MCF 10A (cell line): ENCODE data around the gene GSDMA. TPM values are rescaled to one million over a fixed set of nuclear protein-coding genes. Genes with fewer than 3 reads are reported as not detected.

Experiments used
- BruUV-seq: library from RNA; stranded (reverse); fragments of 400-500 nt; replicated peaks from 2 replicates; lab custom pipeline; 2021; lab: Mats Ljungman, UMichigan
- CTCF ChIA-PET: fragments of 300-600 bp; sonication (Branson Sonifier 250); formaldehyde crosslinking; extraction: SDS; loops from one replicate; lab custom pipeline; 2021; ENCODE audit warnings: antibody characterized with exemption, inconsistent platforms; lab: Yijun Ruan, JAX
- POLR2A ChIA-PET: fragments of 300-600, 350-650 bp; sonication (Branson Sonifier 250); formaldehyde crosslinking; extraction: SDS; loops from one replicate; lab custom pipeline; 2020; ENCODE audit warnings: antibody characterized with exemption, inconsistent platforms; lab: Yijun Ruan, JAX
- DNase-seq: peaks from one replicate; pipeline ENCODE4 v3.0.0-alpha.2; 2018; ENCODE audit not compliant: unreplicated experiment
- H3K27ac Mint-ChIP-seq: one replicate; pipeline ENCODE4 v1.8.0; 2022; ENCODE audit warnings: mild to moderate bottlenecking, low read depth, mixed read lengths; ENCODE audit not compliant: unreplicated experiment
- H3K27me3 Mint-ChIP-seq: one replicate; pipeline ENCODE4 v1.8.0; 2022; ENCODE audit warnings: mixed read lengths; ENCODE audit not compliant: insufficient read depth, unreplicated experiment
- H3K36me3 Mint-ChIP-seq: one replicate; pipeline ENCODE4 v1.8.0; 2022; ENCODE audit warnings: mild to moderate bottlenecking, moderate library complexity, mixed read lengths; ENCODE audit not compliant: insufficient read depth, unreplicated experiment
- H3K4me1 Mint-ChIP-seq: one replicate; pipeline ENCODE4 v1.8.0; 2022; ENCODE audit warnings: mixed read lengths; ENCODE audit not compliant: insufficient read depth, unreplicated experiment
- H3K4me3 Mint-ChIP-seq: one replicate; pipeline ENCODE4 v1.8.0; 2022; ENCODE audit warnings: mild to moderate bottlenecking, moderate library complexity, mixed read lengths; ENCODE audit not compliant: unreplicated experiment
- H3K9me3 Mint-ChIP-seq: one replicate; pipeline ENCODE4 v1.8.0; 2022; ENCODE audit warnings: mixed read lengths; ENCODE audit not compliant: unreplicated experiment
- CTCF ChIP-seq: fragments of 200-600 bp; IDR thresholded peaks from one replicate; pipeline ENCODE4 v1.8.0; 2022; ENCODE audit warnings: antibody characterized with exemption, mild to moderate bottlenecking; ENCODE audit not compliant: unreplicated experiment
- intact Hi-C: fragments of 100-400 bp; cut with micrococcal nuclease; formaldehyde crosslinking; loops from 2 replicates; pipeline ENCODE4 v1.14.1; 2022
- total RNA-seq: library from RNA; stranded (reverse); gene quantifications from 2 replicates; pipeline ENCODE4 v1.2.3, GENCODE V29; 2022

GSDMA gene
- total RNA-seq, 1 experiment from 2014 or later, result 0.77 TPM

- intact Hi-C loops, result no loop called here
- H3K9me3 Mint-ChIP-seq, result no peaks in the 10 kb centered on the region
- no peak for TF ChIP-seq CTCF
- H3K4me3 Mint-ChIP-seq, result no peak overlapping the region
- no peaks in the 10 kb centered on the region for H3K36me3 Mint-ChIP-seq
- CTCF ChIA-PET, result interaction anchor here (0.6 to 1.4 kb wide), 2 partner anchors 10 to 38 kb away, joined by 3 to 4 read pairs; partner anchors contain the start of gene PSMD3
- POLR2A ChIA-PET, result no interaction called here
- H3K27me3 Mint-ChIP-seq, result peaks cover 45% of the 10 kb centered on the region
- H3K27ac Mint-ChIP-seq, result no peak overlapping the region
- BruUV-seq, result no TSS peak
- no peak for DNase-seq
- H3K4me1 Mint-ChIP-seq, result peaks cover 6% of the 10 kb centered on the region
Measured at GRCh38 chr17:39970157-39970692, 7.4 kb downstream of the GSDMA start.

- Mint-ChIP-seq H3K4me3 (no peak overlapping the region), H3K27me3 (peaks cover 45% of the 10 kb centered on the region), H3K4me1 (peaks cover 6% of the 10 kb centered on the region), H3K36me3 (no peaks in the 10 kb centered on the region), H3K9me3 (no peaks in the 10 kb centered on the region), H3K27ac (no peak overlapping the region)
- intact Hi-C loops, result no loop called here
- POLR2A ChIA-PET, result interaction anchor here (1.7 kb wide), 1 partner anchor 25 kb away, joined by 3 read pairs; no protein-coding TSS in a partner anchor
- no peak for DNase-seq
- no peak for TF ChIP-seq CTCF
- CTCF ChIA-PET, result interaction anchor here (1.4 kb wide), 1 partner anchor 9 kb away, joined by 4 read pairs; the partner anchor contains the start of gene PSMD3
- BruUV-seq, result no TSS peak
Measured at GRCh38 chr17:39971076-39971603, 8.3 kb downstream of the GSDMA start.

DNA sequence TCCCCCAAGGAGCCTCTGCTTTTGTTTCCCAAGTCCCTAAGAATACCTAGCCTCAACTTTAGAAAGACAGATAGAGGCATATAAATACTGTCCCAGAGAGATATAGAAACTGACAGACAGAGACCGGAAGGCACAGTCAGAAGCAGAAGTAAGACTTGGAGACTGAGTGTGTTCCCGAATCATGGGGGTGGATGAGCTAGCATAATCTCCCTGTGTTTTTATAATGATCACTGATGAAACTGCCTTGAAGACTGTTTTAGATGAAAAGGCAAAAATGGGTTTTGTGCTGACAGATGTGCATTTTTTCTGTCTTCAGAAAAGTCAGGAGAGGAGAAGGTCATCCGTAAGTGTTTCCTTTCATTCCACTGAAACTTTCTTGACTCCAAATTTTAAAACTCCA is 9.5 kb downstream of the GSDMA start:
- H3K9me3 Mint-ChIP-seq, result no peaks in the 10 kb centered on the region
- no peak overlapping the region for H3K27ac Mint-ChIP-seq
- ChIA-PET CTCF (interaction anchor here (0.6 kb wide), 1 partner anchor 12 kb away, joined by 3 read pairs; no protein-coding TSS in a partner anchor), POLR2A (interaction anchor here (1.7 kb wide), 1 partner anchor 23 kb away, joined by 3 read pairs; no protein-coding TSS in a partner anchor)
- DNase-seq, result no peak
- BruUV-seq, result no TSS peak
- no peak for TF ChIP-seq CTCF
- no peak overlapping the region for H3K4me3 Mint-ChIP-seq
- H3K36me3 Mint-ChIP-seq, result no peaks in the 10 kb centered on the region
- no peaks in the 10 kb centered on the region for H3K4me1 Mint-ChIP-seq
- H3K27me3 Mint-ChIP-seq, result peaks cover 45% of the 10 kb centered on the region
- intact Hi-C loops, result no loop called here

DNA sequence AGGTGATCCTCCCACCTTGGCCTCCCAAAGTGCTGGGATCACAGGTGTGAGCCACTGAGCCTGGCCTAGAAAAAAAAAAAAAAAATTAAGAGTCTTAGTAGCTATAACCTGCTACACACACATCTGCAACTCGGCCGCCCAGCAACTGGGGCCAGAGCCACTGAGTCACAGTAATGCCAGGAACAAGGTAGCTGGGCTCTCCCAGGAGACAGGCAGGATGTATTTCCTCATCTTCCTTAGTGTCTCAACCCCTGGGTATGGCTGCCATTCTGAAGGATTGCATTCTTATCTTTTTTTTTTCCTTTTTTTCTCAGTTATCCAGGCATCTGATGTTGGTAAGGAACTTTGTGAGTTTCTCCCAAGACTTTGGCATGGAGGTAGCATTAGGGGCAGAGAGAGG is 10.7 kb downstream of the GSDMA start:
- DNase-seq, result peak; percentile 47
- TF ChIP-seq CTCF, result no peak
- H3K4me3 Mint-ChIP-seq, result no peak overlapping the region
- BruUV-seq, result no TSS peak
- ChIA-PET CTCF (interaction anchor here (0.6 to 1.0 kb wide), 5 partner anchors 8 to 350 kb away, joined by 3 to 9 read pairs (median 4); no protein-coding TSS in a partner anchor), POLR2A (interaction anchor here (0.6 kb wide), 1 partner anchor 22 kb away, joined by 4 read pairs; no protein-coding TSS in a partner anchor)
- H3K36me3 Mint-ChIP-seq, result no peaks in the 10 kb centered on the region
- H3K4me1 Mint-ChIP-seq, result no peaks in the 10 kb centered on the region
- H3K27ac Mint-ChIP-seq, result no peak overlapping the region
- intact Hi-C loops, result no loop called here
- H3K9me3 Mint-ChIP-seq, result no peaks in the 10 kb centered on the region
- H3K27me3 Mint-ChIP-seq, result peaks cover 43% of the 10 kb centered on the region
